Measurements from ENCODE around the gene PAIP1. TPM values are rescaled to one million over a fixed set of nuclear protein-coding genes. Genes with fewer than 3 reads are reported as not detected.

The PAIP1 gene
- total and polyA plus RNA-seq, 2 donors (not counting 3 experiments of a cell fraction or from before 2014, with no cell fraction given): 69.1 to 90.1 TPM

DNA sequence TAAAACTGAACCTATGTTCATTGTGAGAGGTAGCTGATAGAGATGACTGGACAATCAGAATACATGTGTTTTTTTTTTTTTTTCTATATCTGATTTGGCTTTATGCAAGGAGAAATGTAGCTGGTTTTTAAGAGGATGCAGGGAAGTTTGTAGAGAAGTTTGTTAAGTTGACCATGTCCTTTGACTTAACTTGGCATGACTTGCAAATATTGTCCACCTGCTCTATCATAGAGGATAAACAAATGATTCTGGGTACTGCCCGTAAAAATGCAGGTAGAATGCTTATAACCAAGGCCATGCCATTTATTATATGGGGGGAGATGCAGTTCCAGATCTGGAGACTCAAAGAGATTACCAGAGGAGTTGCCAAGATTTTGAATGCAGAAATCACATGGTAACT, 32.4 kb upstream of the PAIP1 start:
- Histone ChIP-seq H3K36me3 (ENCODE audit: control insufficient read depth in 2 of 2, extremely low read depth in 1 of 2, insufficient read depth in 2 of 2, low read length in 2 of 2) (no peaks in the 10 kb centered on the region), H2AFZ (ENCODE audit: low read depth, low read length) (no peak overlapping the region), H3K4me1 (ENCODE audit: control insufficient read depth, extremely low read depth, insufficient read depth, low read length) (no peaks in the 10 kb centered on the region), H3K9ac (replicated peaks; ENCODE audit: extremely low read depth, insufficient read depth, low read length) (no peak overlapping the region), H4K20me1 (replicated peaks; ENCODE audit: control insufficient read depth, extremely low read depth, insufficient read depth, low read length) (no peaks in the 10 kb centered on the region), H3K9me3 (replicated peaks; ENCODE audit: control insufficient read depth, insufficient read depth, low read length) (no peaks in the 10 kb centered on the region), H3K4me2 (ENCODE audit: insufficient read depth, low read length) (no peak overlapping the region), H3K4me3 (replicated peaks in 1 of 3; ENCODE audit: insufficient read depth in 1 of 3, low read depth in 1 of 3, low read length in 3 of 3) (no peak overlapping the region), H3K79me2 (ENCODE audit: control insufficient read depth, insufficient read depth, low read length) (no peaks in the 10 kb centered on the region), H3K27ac (ENCODE audit: insufficient read depth, low read depth, low read length) (no peak overlapping the region), H3K27me3 (ENCODE audit: control insufficient read depth in 2 of 2, insufficient read depth in 2 of 2, low read length in 2 of 2) (no peaks in the 10 kb centered on the region), H3K9me1 (replicated peaks; ENCODE audit: control insufficient read depth, extremely low read depth, insufficient read depth, low read length) (no peaks in the 10 kb centered on the region)
- POLR2A ChIA-PET: no interaction called here
- intact Hi-C loops (cut with micrococcal nuclease): no loop called here
- dilution Hi-C loops (cut with MboI; ENCODE audit: extremely low pct_ligation_motif_present, low sequenced_read_pairs): no loop called here
- FAIRE-seq (no peak), DNase-seq (ENCODE audit: low read depth, low spot score) (no peak)
- TF ChIP-seq FOS (IDR thresholded peaks at IDR 0.05; ENCODE audit: borderline replicate concordance, insufficient read depth, low read length): no peak
- TF ChIP-seq MAX (IDR thresholded peaks at IDR 0.05; ENCODE audit: insufficient read depth, insufficient read length): no peak
- no peak for TF ChIP-seq GATA2 (IDR thresholded peaks at IDR 0.05; ENCODE audit: insufficient read depth, insufficient read length, low read depth, low read length)
- TF ChIP-seq EZH2 (IDR thresholded peaks at IDR 0.05; ENCODE audit: borderline replicate concordance, low read depth, low read length, severe bottlenecking): no peak
- TF ChIP-seq, protein P1, sequence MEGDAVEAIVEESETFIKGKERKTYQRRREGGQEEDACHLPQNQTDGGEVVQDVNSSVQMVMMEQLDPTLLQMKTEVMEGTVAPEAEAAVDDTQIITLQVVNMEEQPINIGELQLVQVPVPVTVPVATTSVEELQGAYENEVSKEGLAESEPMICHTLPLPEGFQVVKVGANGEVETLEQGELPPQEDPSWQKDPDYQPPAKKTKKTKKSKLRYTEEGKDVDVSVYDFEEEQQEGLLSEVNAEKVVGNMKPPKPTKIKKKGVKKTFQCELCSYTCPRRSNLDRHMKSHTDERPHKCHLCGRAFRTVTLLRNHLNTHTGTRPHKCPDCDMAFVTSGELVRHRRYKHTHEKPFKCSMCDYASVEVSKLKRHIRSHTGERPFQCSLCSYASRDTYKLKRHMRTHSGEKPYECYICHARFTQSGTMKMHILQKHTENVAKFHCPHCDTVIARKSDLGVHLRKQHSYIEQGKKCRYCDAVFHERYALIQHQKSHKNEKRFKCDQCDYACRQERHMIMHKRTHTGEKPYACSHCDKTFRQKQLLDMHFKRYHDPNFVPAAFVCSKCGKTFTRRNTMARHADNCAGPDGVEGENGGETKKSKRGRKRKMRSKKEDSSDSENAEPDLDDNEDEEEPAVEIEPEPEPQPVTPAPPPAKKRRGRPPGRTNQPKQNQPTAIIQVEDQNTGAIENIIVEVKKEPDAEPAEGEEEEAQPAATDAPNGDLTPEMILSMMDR (IDR thresholded peaks at IDR 0.05; ENCODE audit: extremely low read depth in 1 of 2, insufficient read depth in 1 of 2, low read depth in 1 of 2, low read length in 2 of 2): no peak
- no peak for TF ChIP-seq POLR2A (IDR thresholded peaks at IDR 0.05; ENCODE audit: low read depth, low read length)
- no peak for TF ChIP-seq MYC (IDR thresholded peaks at IDR 0.05; ENCODE audit: low read depth, low read length)
- TF ChIP-seq JUN (IDR thresholded peaks at IDR 0.05; ENCODE audit: borderline replicate concordance, insufficient read depth, insufficient read length, low read depth): no peak
- TF ChIP-seq POLR2AphosphoS5 (IDR thresholded peaks at IDR 0.05; ENCODE audit: insufficient read depth, low read depth, low read length): no peak
- CTCF ChIA-PET: interaction anchor here (1.0 to 1.4 kb wide), 2 partner anchors 11 to 14 kb away, joined by 3 read pairs; partner anchors contain the start of gene NNT
- no TSS peak for BruUV-seq (replicated peaks)
